GM19099 (cell line): ENCODE data around the gene RANBP6.
A peak's percentile ranks its signal among the peaks of the same experiment; 100 is the strongest.

ENCODE experiments used
- POLR2A ChIP-seq: IDR thresholded peaks from 3 replicates; pipeline ENCODE4 v1.6.1; 2011; ENCODE audit warnings: low read depth; ENCODE audit not compliant: insufficient read length; ENCODE audit errors: extremely low read depth

Gene RANBP6

GRCh38 chr9:6015278-6016157 is at the start of gene RANBP6:
RANBP6 (minus strand) TSS chr9:6015624; CDS start chr9:6015607, 17 bp downstream.
- TF ChIP-seq POLR2A, result peak; percentile 79

DNA sequence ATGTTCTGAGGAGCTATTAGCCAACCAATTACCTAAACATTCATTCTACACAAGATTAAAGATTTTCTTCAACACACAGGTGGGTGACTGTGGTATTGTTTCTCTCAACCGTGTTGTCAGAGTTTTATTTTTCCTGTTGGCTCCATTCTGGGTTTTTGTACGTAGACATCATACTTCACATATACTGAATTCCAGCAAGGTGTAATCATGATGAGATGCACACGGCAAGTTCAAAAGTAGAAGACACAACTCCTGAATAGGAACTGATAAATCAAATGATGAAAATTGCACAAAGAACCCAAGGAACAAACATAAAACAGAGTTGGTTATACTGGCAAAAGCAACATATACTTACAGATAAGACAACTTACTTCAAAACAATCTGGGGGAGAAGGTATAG is 40.2 kb upstream of the RANBP6 start:
- TF ChIP-seq POLR2A, result no peak

DNA sequence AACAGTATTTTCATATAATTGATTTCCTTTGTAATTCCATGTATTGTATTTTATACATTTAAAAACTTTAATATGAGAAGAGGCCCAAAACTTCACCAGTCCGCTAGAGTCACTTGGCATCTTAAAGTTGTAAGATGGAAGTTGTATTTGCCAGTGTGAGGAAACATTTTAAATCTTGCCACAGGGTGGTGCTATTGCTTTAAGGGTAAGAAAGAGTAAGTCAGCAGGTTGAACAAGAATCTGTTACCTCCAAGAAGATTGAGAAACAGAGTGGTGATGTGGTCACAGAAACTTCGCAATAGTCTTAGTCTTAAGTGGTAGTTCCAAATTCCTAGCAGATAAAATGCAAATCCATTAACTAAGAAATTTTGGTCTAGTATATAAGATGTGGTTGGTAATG is 39.8 kb upstream of the RANBP6 start:
- no peak for TF ChIP-seq POLR2A

- no peak for TF ChIP-seq POLR2A
These were observed 39.1 kb upstream of the RANBP6 start for GRCh38 chr9:6054280-6055099.

DNA sequence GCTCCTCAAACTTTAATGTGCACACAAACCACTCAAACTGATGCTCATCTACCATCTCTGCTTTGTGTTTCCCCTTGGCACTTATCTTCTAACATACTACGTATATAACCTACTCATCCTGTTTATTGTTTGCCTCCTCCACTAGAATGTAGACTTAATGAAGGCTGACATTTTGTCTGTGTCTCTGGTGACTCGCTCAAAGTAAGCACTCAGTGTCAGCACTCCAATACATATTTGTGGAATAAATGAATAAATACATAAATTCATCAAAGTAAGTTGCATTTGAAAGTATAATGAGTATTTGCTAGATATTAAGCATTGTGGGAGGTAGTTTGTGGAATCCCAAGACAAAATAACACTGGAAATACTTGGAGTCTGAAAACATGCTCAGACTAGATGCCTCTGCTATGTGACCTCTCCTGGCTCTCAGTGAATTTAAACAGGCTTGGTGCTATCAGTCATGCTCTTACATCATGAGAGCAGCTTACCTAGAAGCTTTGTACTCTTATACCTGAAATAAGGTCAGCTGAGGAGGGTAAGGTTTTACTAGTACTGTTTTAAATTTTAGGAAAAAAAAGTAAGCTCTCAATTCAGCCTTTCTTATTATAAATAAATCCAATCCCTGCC is 37.0 kb upstream of the RANBP6 start:
- no peak for TF ChIP-seq POLR2A

DNA sequence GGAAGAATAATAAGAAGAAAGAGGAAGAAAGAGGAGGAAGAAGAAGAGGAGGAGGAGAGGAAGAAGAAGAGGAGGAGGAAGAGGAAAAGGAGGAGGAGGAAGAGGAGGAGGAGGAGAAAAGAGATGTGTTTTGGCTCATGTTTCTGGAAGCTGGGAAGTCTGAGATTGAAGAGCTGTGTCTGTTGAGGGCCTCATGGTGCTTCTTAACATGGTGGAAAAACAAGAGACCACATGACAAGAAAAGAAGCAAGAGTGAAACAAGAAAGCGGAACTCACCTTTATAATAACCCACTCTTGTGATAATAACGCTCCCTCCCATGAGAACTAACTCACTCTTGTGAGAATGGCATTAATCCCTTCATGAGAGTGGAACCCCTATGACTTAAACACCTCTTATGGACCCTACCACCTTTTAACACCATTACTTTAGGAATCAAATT is 36.1 kb upstream of the RANBP6 start:
- no peak for TF ChIP-seq POLR2A

GRCh38 chr9:6049798-6050197 is 34.4 kb upstream of the RANBP6 start:
- no peak for TF ChIP-seq POLR2A

GRCh38 chr9:6048039-6048438 is 32.6 kb upstream of the RANBP6 start:
- no peak for TF ChIP-seq POLR2A

GRCh38 chr9:6047020-6047419 is 31.6 kb upstream of the RANBP6 start:
- TF ChIP-seq POLR2A, result no peak

GRCh38 chr9:6045364-6045763 is 29.9 kb upstream of the RANBP6 start:
- TF ChIP-seq POLR2A, result no peak

DNA sequence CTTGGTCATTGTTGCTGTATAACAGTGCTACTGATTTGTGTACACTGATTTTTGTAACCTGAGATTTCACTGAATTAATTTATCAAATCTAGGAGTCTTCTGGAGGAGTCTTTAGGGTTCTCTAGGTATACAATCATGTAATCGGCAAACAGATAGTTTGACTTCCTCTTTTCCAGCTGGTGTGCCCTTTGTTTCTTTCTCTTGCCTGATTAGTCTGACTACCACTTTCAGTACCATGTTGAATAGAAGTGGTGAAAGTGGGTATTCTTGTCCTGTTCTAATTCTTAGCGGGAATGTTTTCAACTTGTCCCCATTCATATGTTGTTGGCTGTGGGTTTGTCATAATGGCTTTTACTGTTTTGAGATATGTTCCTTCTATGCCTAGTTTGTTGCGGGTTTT is 24.7 kb upstream of the RANBP6 start:
- no peak for TF ChIP-seq POLR2A

- no peak for TF ChIP-seq POLR2A
These were observed 21.0 kb upstream of the RANBP6 start for GRCh38 chr9:6036391-6036790.

DNA sequence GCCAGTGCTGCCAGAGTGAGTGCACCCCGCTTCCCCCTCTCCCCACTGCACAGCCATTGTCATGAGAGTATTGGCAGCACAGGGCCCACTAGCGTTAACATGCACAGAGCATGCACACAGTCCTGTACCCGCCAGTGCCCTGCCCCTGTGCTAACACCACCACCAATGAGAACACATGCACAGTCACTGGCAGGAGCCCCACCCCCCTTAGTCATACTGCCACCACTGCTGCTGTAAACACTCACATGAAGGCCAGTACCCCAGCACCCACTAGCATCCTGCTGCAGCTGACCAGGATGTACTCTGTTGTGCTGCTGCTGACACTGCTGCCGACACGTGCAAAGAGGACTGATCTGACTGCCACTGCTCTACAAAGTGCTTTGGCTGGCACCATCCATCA is 19.5 kb upstream of the RANBP6 start:
- TF ChIP-seq POLR2A, result no peak

DNA sequence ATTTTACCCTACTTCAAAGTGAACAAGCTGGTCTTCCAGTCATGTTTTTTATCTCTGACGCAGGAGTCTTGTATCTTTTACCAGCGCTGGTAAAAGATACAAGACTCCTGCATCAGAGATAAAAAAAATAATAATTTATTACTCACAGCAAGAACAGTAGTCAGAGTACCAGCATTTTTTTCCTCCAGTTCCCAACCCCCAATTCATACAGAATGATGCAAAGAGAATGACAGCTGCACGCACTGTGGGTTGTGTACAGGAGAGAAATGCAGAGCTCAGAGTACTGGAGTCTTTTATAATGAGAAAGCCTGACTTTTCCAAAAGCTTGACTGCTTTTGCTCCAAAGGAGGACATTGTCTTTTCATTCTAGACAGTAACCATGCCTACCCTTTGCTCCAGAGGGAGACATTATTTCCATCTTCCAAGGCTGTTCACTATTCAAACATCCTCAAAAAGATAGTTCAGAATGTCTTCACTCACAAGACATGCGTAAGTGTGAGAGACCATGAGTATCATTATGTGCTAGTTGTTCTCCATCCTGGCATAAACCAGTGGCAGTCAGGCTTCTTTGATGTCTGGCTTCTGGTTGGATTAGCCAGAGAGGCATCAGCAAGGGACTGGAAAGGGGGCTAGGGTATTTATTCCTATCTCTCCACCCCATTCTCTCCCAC is 14.3 kb upstream of the RANBP6 start:
- no peak for TF ChIP-seq POLR2A

DNA sequence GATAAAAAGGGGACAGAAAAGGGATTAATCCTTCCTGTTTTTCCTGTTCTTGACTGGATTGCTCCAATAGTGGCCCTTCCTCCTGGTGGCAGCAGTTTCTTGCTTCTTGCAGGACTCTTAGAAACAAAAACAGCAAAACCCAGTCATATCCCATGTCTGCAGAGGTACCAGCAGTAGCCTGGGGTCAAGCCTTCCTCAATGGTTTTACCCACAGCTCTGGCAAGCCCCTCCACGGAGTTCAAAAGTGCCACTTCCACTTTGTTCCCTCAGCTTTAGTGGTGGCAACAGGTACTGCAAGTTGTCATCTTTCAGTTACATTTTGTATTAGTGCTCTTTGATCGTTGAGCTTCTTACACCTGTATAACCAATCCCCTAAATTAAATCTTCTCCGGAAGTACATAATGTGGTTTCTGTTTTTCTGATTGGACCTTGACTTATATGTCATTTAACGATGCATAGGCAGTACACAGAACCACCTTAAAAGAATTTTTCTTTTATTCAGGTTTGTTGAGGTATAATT is 8.7 kb upstream of the RANBP6 start:
- no peak for TF ChIP-seq POLR2A
